SKM-1 treated with dmso at 0.1 percent for 144 hours (cell line): Measurements from ENCODE around the gene C22orf23.

Experiments used
- DNase-seq: peaks from one replicate; lab custom pipeline; 2025; ENCODE audit not compliant: unreplicated experiment; lab: John Stamatoyannopoulos, UW

The C22orf23 gene

DNA sequence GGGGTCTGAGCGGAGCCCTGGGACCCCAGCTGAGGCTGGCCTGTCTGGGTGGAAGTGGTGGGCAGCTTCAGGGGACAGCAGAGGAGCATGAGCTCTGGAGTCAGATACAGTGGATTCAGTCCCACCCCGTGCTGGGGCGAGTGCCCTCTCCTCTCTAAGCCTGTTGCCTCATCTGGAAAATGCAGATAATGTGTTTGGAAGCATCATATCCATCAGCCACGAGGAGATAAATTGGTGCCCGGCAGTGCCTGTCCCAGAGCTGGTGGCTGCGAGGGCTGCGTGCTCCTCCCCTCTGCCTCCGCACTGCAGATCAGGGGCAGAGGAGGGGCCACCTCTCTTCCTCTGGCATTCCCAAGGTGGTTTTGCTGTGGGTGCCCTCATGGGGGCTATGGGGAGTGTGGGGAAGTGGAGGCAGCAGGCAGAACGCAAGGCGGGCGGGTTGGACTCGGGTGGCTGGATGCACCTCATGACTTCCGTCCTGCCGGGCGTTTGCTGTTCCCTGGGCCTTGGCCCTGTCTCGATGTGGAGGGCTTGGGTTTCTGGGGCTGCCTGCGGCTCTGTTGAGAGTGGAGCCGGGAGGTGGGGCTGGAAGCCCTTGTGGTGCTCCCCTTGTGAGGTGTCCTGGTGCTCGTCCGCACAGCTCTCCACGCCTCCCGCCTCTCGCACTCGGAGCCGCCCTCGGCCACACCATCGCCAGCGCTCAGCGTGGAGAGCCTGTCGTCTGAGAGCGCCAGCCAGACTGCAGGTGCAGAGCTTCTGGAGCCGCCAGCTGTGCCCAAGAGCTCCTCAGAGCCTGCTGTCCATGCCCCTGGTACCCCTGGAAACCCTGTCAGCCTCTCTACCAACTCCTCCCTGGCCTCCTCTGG is 26.4 kb downstream of the C22orf23 start:
- no peak for DNase-seq

DNA sequence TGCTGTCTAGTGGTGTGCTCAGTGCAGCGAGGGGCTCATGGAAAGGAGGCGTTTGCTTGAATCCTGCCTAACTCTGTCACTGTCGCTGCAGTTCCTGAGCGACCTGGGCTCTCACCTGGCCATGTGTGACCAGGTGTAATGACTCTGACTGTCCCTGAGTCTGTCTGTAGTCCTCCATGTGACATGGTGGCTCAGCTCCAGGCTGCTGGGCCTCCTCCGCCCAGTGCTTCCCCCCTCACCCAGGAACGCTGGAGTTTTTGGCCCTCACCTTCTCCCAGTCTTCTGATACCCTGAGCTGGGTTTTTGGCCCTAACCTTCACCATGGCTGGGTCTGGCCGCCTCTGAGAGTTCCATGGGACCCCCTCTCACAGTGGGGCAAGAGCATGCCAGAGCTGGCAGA is 27.0 kb downstream of the C22orf23 start:
- no peak for DNase-seq

DNA sequence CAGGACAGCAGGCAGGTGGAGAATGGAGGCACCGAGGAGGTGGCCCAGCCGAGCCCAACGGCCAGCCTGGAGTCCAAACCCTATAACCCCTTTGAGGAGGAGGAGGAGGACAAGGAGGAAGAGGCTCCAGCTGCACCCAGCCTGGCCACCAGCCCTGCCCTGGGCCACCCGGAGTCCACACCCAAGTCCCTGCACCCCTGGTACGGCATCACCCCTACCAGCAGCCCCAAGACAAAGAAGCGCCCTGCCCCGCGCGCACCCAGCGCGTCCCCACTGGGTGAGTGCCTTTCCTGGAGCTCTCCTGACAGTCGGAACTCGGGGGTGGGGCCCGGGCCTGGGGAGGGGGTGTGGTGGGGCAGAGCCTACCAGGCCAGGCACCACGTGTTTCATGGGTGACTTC is 27.6 kb downstream of the C22orf23 start:
- no peak for DNase-seq

- no peak for DNase-seq
Measured at GRCh38 chr22:37925330-37925729, 28.1 kb downstream of the C22orf23 start.

DNA sequence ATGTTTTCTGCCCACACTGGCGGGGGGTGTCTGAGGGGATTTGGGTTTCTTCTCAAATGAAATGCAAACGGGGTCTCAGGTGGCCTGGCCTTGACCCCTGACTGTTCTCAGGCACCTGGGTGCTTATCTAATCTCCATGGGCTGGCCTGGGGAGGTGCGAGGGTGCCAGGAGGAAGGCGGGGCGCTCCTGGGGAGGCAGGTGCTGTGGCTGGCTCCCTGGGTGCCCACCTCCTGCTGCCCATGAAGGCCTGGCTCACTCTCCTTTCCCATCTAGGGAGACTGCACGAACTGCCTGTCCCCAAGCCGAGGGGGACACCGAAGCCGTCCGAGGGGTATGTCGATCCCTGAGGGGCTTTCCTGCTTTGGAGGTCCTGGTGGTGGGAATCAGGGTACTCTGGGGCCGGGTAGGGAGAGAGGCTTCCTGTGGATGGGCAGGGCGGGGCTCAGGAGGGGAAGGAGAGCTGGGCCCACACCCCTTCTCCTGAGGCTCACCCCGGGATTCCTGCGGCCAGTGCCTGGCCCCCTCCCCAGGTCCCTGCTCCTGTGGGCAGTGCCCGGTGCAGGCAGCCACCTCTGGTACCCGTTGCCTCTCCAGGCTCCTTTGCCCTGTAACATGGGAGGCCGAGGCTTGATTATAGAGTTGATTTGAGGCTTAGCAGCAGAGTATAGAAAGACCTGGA is 28.9 kb downstream of the C22orf23 start:
- DNase-seq = no peak

- DNase-seq = no peak
Measured at GRCh38 chr22:37923927-37924326, 29.5 kb downstream of the C22orf23 start.

GRCh38 chr22:37922191-37922590 is 31.2 kb downstream of the C22orf23 start:
- DNase-seq = no peak

GRCh38 chr22:37920126-37920525 is 33.3 kb downstream of the C22orf23 start:
- DNase-seq = no peak

GRCh38 chr22:37918580-37919270 is 34.7 kb downstream of the C22orf23 start:
- DNase-seq = no peak

GRCh38 chr22:37917874-37918548 is 35.4 kb downstream of the C22orf23 start:
- no peak for DNase-seq

GRCh38 chr22:37916311-37916710 is 37.1 kb downstream of the C22orf23 start:
- no peak for DNase-seq

DNA sequence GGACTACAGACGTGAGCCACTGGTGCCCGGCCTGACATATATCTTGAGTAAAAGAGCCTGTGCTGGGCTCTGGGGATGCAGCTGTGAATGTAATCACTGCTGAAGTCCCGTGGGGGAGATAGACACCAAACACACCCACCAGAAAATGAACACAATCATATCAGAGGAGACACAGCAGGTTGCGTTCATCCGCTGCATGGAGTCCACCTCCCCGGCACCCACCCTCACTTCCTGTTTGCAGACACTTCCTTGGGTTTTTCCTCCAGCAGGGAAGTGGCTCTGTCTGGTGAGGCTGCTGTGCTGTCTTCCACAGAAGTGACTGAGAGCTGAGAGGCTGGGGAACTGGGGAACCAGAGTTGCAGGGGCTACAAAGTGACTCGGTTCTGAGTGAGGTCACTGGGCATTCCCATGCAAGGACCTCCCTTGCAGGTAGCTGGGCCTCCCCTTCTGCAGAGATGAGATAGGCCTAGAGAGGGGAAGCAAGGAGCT is 40.1 kb downstream of the C22orf23 start:
- DNase-seq = no peak

- DNase-seq = no peak
Measured at GRCh38 chr22:37912171-37912570, 41.2 kb downstream of the C22orf23 start.

- no peak for DNase-seq
Measured at GRCh38 chr22:37911697-37912096, 41.7 kb downstream of the C22orf23 start.

DNA sequence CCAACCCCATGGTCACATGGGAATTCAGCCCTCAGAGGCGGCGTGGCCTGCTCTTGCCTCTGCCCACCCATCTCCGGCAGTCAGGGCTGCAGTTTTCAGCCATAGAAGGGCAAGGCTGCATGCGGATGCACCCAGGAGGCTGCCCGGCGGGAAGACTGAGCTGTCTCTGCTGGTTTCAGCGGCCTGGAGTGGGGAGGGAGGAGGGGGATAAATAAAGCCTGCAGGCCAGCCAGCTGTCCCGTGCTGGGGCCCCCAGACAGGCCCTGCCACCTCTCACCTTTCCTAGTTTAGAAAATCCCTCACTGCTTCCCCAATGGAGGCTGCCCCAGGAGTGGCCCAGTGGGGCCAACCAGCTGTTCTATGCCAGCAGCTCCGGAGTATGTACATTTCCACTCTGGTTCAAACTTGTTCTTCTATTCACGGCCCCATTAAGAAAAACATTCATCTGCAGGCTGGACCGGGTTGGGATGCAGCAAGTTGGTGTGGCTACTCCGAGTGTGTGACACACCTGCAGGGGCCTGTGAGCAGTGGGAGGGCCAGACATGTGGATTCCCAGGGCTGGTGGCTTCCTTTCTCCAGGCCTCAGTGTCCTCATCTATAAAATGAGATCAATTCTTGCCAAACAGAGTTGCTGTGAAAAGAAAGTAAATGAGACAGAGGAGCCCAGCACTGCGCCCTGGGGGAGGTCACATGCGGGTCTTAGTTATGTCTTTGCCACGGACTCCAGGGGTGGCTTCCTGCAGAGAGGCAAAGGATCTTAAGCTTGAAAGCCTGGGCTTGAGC is 42.3 kb downstream of the C22orf23 start:
- no peak for DNase-seq

DNA sequence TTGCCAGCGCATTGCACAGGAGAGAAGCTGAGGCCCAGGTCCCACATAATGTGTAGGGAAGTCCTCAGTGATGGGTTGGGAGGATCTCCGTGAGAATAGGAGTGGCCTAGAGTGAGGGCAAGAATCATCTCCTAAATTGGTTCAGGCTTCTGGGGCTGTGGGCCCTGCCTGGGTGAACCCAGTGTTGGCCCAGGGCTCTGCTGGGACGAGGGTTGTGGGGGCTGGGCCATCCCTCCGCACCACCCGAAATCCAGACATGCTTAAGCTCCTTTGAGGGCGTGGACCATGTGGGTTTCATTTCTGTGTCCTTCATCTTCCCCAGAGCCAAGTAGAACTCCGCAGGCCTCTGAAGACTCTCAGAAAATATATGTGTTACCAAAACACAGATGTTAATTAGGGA is 43.6 kb downstream of the C22orf23 start:
- no peak for DNase-seq

- DNase-seq = no peak
Measured at GRCh38 chr22:37907036-37907954, 46.1 kb downstream of the C22orf23 start.

GRCh38 chr22:37906364-37907008 is 46.9 kb downstream of the C22orf23 start:
- no peak for DNase-seq
